Keratinocyte (primary cell): ENCODE measurements around the gene CENPH. TPM values are rescaled to one million over a fixed set of nuclear protein-coding genes. Genes with fewer than 3 reads are reported as not detected.
A peak's percentile ranks its signal among the peaks of the same experiment; 100 is the strongest.
"Not testable (repeated sequence)": the region's sequence is repeated elsewhere in the genome, so short reads cannot be mapped to it uniquely, and the experiment has no call there.

Experiments used
- DNase-seq: peaks from one replicate; pipeline ENCODE4 v3.0.0-alpha.2; 2011; ENCODE audit warnings: low read depth, missing footprints, low spot score
- FAIRE-seq: peaks from 2 replicates; lab custom pipeline; 2011; peaks lifted over from hg19 to GRCh38; lab: Jason Lieb, UNC
- H2AFZ ChIP-seq: 2 replicates; pipeline ENCODE4 v1.6.0; 2012; ENCODE audit warnings: low read length, control low read depth, inconsistent platforms; ENCODE audit not compliant: control insufficient read depth
- H3K27ac ChIP-seq: 2 replicates; pipeline ENCODE4 v1.5.1; 2011; ENCODE audit warnings: low read length; ENCODE audit not compliant: control insufficient read depth, insufficient read depth
- H3K27me3 ChIP-seq: 3 replicates; pipeline ENCODE4 v1.6.0; 2011; ENCODE audit warnings: low read length; ENCODE audit not compliant: control insufficient read depth, insufficient read depth; ENCODE audit errors: extremely low read depth
- H3K36me3 ChIP-seq, 2 experiments: 2 replicates in 1 of 2; 3 replicates in 1 of 2; pipeline ENCODE4 v1.5.1; 2011; ENCODE audit warnings: low read length in 2 of 2, mild to moderate bottlenecking in 1 of 2; ENCODE audit not compliant: control insufficient read depth in 2 of 2, insufficient read depth in 2 of 2; ENCODE audit errors: extremely low read depth in 1 of 2
- H3K4me1 ChIP-seq: 3 replicates; pipeline ENCODE4 v1.5.1; 2011; ENCODE audit warnings: low read length; ENCODE audit not compliant: control insufficient read depth, insufficient read depth; ENCODE audit errors: extremely low read depth
- H3K4me2 ChIP-seq: 3 replicates; pipeline ENCODE4 v1.6.0; 2011; ENCODE audit warnings: low read depth, low read length; ENCODE audit not compliant: control insufficient read depth, insufficient read depth; ENCODE audit errors: extremely low read depth
- H3K4me3 ChIP-seq, 3 experiments: fragments of 200-600 bp in 1 of 3; sonication (generic) in 1 of 3; 2 replicates in 2 of 3; 3 replicates in 1 of 3; pipeline ENCODE4 v1.5.1; 2011 to 2016; ENCODE audit warnings: low read length in 3 of 3, mild to moderate bottlenecking in 3 of 3, control low read depth in 2 of 3, inconsistent platforms in 1 of 3, low read depth in 1 of 3, mixed read lengths in 1 of 3, mixed run types in 1 of 3, moderate library complexity in 1 of 3; ENCODE audit not compliant: control insufficient read depth in 2 of 3, insufficient read depth in 2 of 3; ENCODE audit errors: extremely low read depth in 1 of 3
- H3K79me2 ChIP-seq: 2 replicates; pipeline ENCODE4 v1.6.0; 2012; ENCODE audit warnings: low read length; ENCODE audit not compliant: control insufficient read depth, insufficient read depth
- H3K9ac ChIP-seq: 3 replicates; pipeline ENCODE4 v1.6.0; 2011; ENCODE audit warnings: low read length; ENCODE audit not compliant: control insufficient read depth, insufficient read depth; ENCODE audit errors: extremely low read depth
- H3K9me1 ChIP-seq: 3 replicates; pipeline ENCODE4 v1.6.0; 2011; ENCODE audit warnings: low read length; ENCODE audit not compliant: control insufficient read depth, insufficient read depth; ENCODE audit errors: extremely low read depth
- H3K9me3 ChIP-seq: 2 replicates; pipeline ENCODE4 v1.5.1; 2012; ENCODE audit warnings: low read depth, low read length; ENCODE audit not compliant: control insufficient read depth
- H4K20me1 ChIP-seq: 3 replicates; pipeline ENCODE4 v1.6.0; 2011; ENCODE audit warnings: low read length; ENCODE audit not compliant: control insufficient read depth, insufficient read depth; ENCODE audit errors: extremely low read depth
- EZH2 ChIP-seq: IDR thresholded peaks from one replicate; pipeline ENCODE4 v1.6.1; 2012; ENCODE audit warnings: inconsistent platforms, mild to moderate bottlenecking, low read length, moderate library complexity
- dilution Hi-C: fragments of 300-500 bp; cut with MboI; formaldehyde crosslinking; loops from one replicate; pipeline ENCODE4 v1.7.0; 2020; ENCODE audit warnings: low sequenced_read_pairs; ENCODE audit not compliant: extremely low pct_ligation_motif_present
- polyA plus RNA-seq, 5 experiments: library from polyadenylated mRNA; depleted of rRNA in 3 of 5; stranded (reverse) in 3 of 5; stranded (forward) in 1 of 5; unstranded in 1 of 5; fragments of >200 nt; gene quantifications; 1 replicate in 1 of 5; 2 replicates in 3 of 5; 3 replicates in 1 of 5; pipeline versions ENCODE4 v1.2.1 to v1.2.3, GENCODE V29; 2011 to 2012; ENCODE audit warnings: missing spikeins in 2 of 5, low read depth in 1 of 5, low replicate concordance in 1 of 5
- TF ChIP-seq, protein P1 (sequence below), 3 experiments: IDR thresholded peaks in 1 of 3; conservative IDR thresholded peaks in 1 of 3; optimal IDR thresholded peaks in 1 of 3; 2 replicates in 2 of 3; 3 replicates in 1 of 3; pipeline versions ENCODE3 to v1.5.1; 2011; ENCODE audit warnings: low read length in 3 of 3, mild to moderate bottlenecking in 3 of 3, moderate library complexity in 2 of 3, control low read depth in 1 of 3, inconsistent platforms in 1 of 3; ENCODE audit not compliant: insufficient read depth in 2 of 3; ENCODE audit errors: extremely low read depth in 1 of 3

Gene CENPH
- polyA plus RNA-seq, 1 donor (not counting 4 experiments of a cell fraction or from before 2014, with no cell fraction given): 13.4 TPM

DNA sequence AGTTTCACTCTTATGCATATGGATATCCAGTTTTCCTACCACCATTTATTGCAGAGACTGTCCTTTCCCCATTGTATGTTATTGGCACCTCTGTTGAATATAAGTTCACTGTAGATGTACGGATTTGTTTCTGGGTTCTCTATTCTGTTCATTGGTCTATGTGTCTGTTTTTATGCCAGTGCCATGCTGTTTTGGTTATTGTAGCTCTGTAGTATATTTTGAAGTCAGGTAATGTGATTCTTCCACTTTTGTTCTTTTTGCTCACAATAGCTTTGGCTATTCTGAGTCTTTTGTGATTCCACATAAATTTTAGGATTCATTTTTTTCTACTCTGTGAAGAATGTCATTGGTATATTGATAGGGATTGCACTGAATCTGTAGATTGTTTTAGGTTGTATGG, 48.6 kb upstream of the CENPH start:
- Histone ChIP-seq H3K9ac (no peak overlapping the region), H3K4me3 (no peak overlapping the region), H3K4me2 (no peak overlapping the region), H3K9me3 (no peaks in the 10 kb centered on the region), H3K9me1 (no peaks in the 10 kb centered on the region), H4K20me1 (no peaks in the 10 kb centered on the region), H3K79me2 (no peaks in the 10 kb centered on the region), H3K27ac (no peak overlapping the region), H3K27me3 (no peaks in the 10 kb centered on the region), H2AFZ (no peak overlapping the region), H3K36me3 (no peaks in the 10 kb centered on the region), H3K4me1 (no peaks in the 10 kb centered on the region)
- DNase-seq: no peak
- FAIRE-seq: no peak
- TF ChIP-seq, protein P1, sequence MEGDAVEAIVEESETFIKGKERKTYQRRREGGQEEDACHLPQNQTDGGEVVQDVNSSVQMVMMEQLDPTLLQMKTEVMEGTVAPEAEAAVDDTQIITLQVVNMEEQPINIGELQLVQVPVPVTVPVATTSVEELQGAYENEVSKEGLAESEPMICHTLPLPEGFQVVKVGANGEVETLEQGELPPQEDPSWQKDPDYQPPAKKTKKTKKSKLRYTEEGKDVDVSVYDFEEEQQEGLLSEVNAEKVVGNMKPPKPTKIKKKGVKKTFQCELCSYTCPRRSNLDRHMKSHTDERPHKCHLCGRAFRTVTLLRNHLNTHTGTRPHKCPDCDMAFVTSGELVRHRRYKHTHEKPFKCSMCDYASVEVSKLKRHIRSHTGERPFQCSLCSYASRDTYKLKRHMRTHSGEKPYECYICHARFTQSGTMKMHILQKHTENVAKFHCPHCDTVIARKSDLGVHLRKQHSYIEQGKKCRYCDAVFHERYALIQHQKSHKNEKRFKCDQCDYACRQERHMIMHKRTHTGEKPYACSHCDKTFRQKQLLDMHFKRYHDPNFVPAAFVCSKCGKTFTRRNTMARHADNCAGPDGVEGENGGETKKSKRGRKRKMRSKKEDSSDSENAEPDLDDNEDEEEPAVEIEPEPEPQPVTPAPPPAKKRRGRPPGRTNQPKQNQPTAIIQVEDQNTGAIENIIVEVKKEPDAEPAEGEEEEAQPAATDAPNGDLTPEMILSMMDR (optimal IDR thresholded peaks at IDR 0.05 in 1 of 3, IDR thresholded peaks at IDR 0.05 in 1 of 3, conservative IDR thresholded peaks at IDR 0.05 in 1 of 3; ENCODE audit: extremely low read depth in 1 of 3, insufficient read depth in 2 of 3, low read length in 3 of 3): no peak
- no peak for TF ChIP-seq EZH2
- dilution Hi-C loops: no loop called here

DNA sequence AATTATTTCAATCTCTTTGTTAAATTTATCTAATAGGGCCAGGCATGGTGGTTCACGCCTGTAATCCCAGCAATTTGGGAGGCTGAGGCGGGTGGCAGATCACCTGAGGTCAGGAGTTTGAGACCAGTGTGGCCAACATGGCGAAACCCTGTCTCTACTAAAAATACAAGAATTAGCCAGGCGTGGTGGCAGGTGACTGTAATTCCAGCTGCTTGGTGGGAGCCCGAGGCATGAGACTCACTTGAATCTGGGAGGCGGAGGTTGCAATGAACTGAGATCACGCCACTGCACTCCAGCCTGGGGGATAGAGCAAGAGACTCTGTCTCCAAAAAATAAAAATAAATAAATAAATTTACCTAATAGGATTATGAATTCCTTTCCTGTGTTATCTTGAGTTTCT, 40.8 kb upstream of the CENPH start:
- H3K9ac ChIP-seq, FAIRE-seq, dilution Hi-C loops, H3K9me1 ChIP-seq, H3K27me3 ChIP-seq, DNase-seq, H3K27ac ChIP-seq, H3K36me3 ChIP-seq, H3K4me1 ChIP-seq, H3K9me3 ChIP-seq, H3K79me2 ChIP-seq, H4K20me1 ChIP-seq: not testable (repeated sequence)
- Histone ChIP-seq H3K4me3 (peak overlapping the region in 1 of 3 experiments; percentile 11), H3K4me2 (peak overlapping the region; percentile 35), H2AFZ (peak overlapping the region; percentile 51)

DNA sequence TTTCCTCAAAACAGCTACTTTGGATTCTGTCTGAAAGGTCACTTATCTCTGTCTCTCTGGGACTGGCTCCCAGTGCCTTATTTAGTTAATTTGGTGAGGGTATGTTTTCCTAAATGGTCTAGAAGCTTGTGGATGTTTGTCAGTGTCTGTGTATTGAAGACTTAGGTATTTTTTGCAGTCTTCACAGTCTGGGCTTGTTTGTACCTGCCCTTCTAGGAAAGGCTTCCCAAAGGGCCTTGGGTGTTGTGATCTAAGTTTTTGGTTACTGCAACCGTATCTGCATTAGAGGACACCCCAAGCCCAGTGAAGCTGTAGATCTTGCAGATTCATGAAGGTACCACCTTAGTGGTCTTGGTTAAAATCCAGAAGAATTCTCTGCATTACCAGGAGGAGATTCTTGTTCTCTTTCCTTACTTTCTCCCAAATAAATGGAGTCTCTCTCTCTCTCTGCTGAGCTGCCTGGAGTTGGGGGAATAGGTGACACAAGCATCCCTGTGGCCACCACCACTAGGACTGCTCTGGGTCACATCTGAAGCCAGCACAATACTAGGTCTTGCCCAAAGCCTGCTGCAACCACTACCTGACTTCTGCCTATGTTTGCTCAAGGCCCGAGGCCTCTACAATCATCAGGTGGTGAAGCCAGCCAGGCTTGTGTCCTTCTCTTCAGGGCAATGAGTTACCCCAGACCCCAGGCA, 40.3 kb upstream of the CENPH start:
- Histone ChIP-seq H3K4me2 (peak overlapping the region; percentile 35), H3K9ac (no peak overlapping the region), H3K27ac (no peak overlapping the region), H4K20me1 (no peaks in the 10 kb centered on the region), H3K36me3 (no peaks in the 10 kb centered on the region), H3K9me1 (no peaks in the 10 kb centered on the region), H3K27me3 (no peaks in the 10 kb centered on the region), H3K4me3 (peak overlapping the region in 1 of 3 experiments; percentile 11), H3K4me1 (peaks cover 6% of the 10 kb centered on the region), H3K79me2 (no peaks in the 10 kb centered on the region), H2AFZ (peak overlapping the region; percentile 51), H3K9me3 (no peaks in the 10 kb centered on the region)
- DNase-seq (no peak), FAIRE-seq (peak; percentile 82)
- dilution Hi-C loops: no loop called here
- TF ChIP-seq, protein P1 (optimal IDR thresholded peaks at IDR 0.05 in 1 of 3, IDR thresholded peaks at IDR 0.05 in 1 of 3, conservative IDR thresholded peaks at IDR 0.05 in 1 of 3; ENCODE audit: extremely low read depth in 1 of 3, insufficient read depth in 2 of 3, low read length in 3 of 3): no peak
- no peak for TF ChIP-seq EZH2
